Common myeloid progenitor, CD34-positive (primary cell): ENCODE measurements around the gene LY9.

Experiments
- CTCF ChIA-PET: fragments of 350-600 bp; sonication (Branson Sonifier 250); formaldehyde crosslinking; loops from one replicate; lab custom pipeline; 2021; ENCODE audit warnings: antibody characterized with exemption; lab: Charles Lee
- POLR2A ChIA-PET: fragments of 350-600 bp; sonication (Branson Sonifier 250); formaldehyde crosslinking; loops from one replicate; lab custom pipeline; 2021; ENCODE audit warnings: antibody characterized with exemption; lab: Charles Lee
- DNase-seq, 3 donors: peaks; one replicate each; pipeline versions ENCODE4 v3.0.0 to v3.0.0-alpha.2; 2013
- H3K27ac ChIP-seq, 2 experiments: 1 replicate in 1 of 2; 2 replicates in 1 of 2; pipeline ENCODE4 v1.7.0; 2013; ENCODE audit warnings: inconsistent platforms in 2 of 2, low read length in 2 of 2, mild to moderate bottlenecking in 2 of 2, low read depth in 1 of 2, moderate library complexity in 1 of 2; ENCODE audit not compliant: severe bottlenecking in 2 of 2, insufficient read depth in 1 of 2, poor library complexity in 1 of 2
- H3K27me3 ChIP-seq, 5 experiments: replicated peaks in 2 of 5; 1 replicate in 3 of 5; 2 replicates in 2 of 5; pipeline versions ENCODE4 v1.6.1 to v1.7.0; 2013; ENCODE audit warnings: low read length in 4 of 5, mild to moderate bottlenecking in 2 of 5, moderate library complexity in 2 of 5, inconsistent platforms in 1 of 5; ENCODE audit not compliant: insufficient read depth in 5 of 5, control insufficient read depth in 4 of 5
- H3K36me3 ChIP-seq, 4 experiments: 1 replicate in 2 of 4; 2 replicates in 2 of 4; pipeline versions ENCODE4 v1.6.1 to v1.7.0; 2013; ENCODE audit warnings: low read length in 3 of 4, control low read depth in 1 of 4, mild to moderate bottlenecking in 1 of 4; ENCODE audit not compliant: control insufficient read depth in 4 of 4, insufficient read depth in 4 of 4
- H3K4me1 ChIP-seq, 4 experiments: 1 replicate in 3 of 4; 2 replicates in 1 of 4; pipeline versions ENCODE4 v1.6.1 to v1.7.1; 2013; ENCODE audit warnings: low read length in 3 of 4, mild to moderate bottlenecking in 3 of 4, control low read depth in 1 of 4, inconsistent platforms in 1 of 4, moderate library complexity in 1 of 4; ENCODE audit not compliant: control insufficient read depth in 4 of 4, insufficient read depth in 4 of 4; ENCODE audit errors: control extremely low read depth in 1 of 4
- H3K4me3 ChIP-seq, 7 experiments: 1 replicate in 4 of 7; 2 replicates in 3 of 7; pipeline versions ENCODE4 v1.5.1 to v1.7.0; 2013; ENCODE audit warnings: mild to moderate bottlenecking in 7 of 7, low read length in 6 of 7, moderate library complexity in 6 of 7, inconsistent platforms in 2 of 7, low read depth in 2 of 7, control low read depth in 1 of 7; ENCODE audit not compliant: insufficient read depth in 4 of 7, control insufficient read depth in 1 of 7; ENCODE audit errors: extremely low read depth in 1 of 7
- H3K9me3 ChIP-seq, 5 experiments: 1 replicate in 4 of 5; 2 replicates in 1 of 5; pipeline versions ENCODE4 v1.6.1 to v1.7.1; 2013; ENCODE audit warnings: low read length in 4 of 5, mild to moderate bottlenecking in 2 of 5, inconsistent platforms in 1 of 5, low read depth in 1 of 5, moderate library complexity in 1 of 5; ENCODE audit not compliant: control insufficient read depth in 4 of 5, insufficient read depth in 2 of 5; ENCODE audit errors: control extremely low read depth in 1 of 5
- WGBS: methylation state at CpG from one replicate; pipeline ENCODE4 v1.1.5; 2013; ENCODE audit not compliant: insufficient coverage; 5-methylcytosine and 5-hydroxymethylcytosine counted together

The LY9 gene

GRCh38 chr1:160807738-160808137 lies 11.8 kb downstream of the LY9 start:
- H3K27ac ChIP-seq = no peak overlapping the region
- H3K36me3 ChIP-seq = no peaks in the 10 kb centered on the region
- H3K27me3 ChIP-seq = peaks cover 0 to 2% (median 0%) of the 10 kb centered on the region in 5 experiments
- peaks cover 2 to 25% (median 8%) of the 10 kb centered on the region in 5 experiments for H3K9me3 ChIP-seq
- 90% methylated on average over 2 of the region's 2 CpGs for WGBS
- ChIA-PET POLR2A (no interaction called here), CTCF (interaction anchor here (0.8 to 1.3 kb wide), 2 partner anchors 8 to 69 kb away, joined by 4 read pairs; no protein-coding TSS in a partner anchor)
- no peaks in the 10 kb centered on the region for H3K4me1 ChIP-seq
- DNase-seq = no peak
- no peak overlapping the region for H3K4me3 ChIP-seq

DNA sequence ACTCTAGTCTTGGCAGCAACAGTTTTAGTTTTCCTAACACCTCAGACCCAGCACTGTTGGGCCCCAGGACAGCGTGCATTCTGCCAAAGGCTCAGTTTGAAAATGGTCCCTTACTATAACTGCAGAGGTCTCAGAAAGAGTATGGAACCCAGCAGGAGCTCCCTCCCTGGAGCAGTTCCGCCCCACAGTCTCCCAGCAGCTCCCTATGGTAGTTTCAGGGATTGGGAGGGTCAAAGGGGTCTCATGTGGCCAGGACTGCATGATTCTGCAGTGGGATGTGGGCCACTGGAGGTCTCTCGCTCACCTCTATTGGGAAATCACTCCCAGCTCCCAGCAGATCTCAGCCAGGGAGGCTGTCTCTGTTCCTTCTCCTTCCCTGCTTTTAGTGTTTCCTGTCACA lies 12.3 kb downstream of the LY9 start:
- peaks cover 2 to 25% (median 8%) of the 10 kb centered on the region in 5 experiments for H3K9me3 ChIP-seq
- no peaks in the 10 kb centered on the region for H3K4me1 ChIP-seq
- ChIA-PET CTCF (interaction anchor here (0.6 to 1.3 kb wide), 3 partner anchors 8 to 68 kb away, joined by 3 to 4 read pairs (median 4); no protein-coding TSS in a partner anchor), POLR2A (no interaction called here)
- no peak for DNase-seq
- H3K36me3 ChIP-seq = no peaks in the 10 kb centered on the region
- H3K4me3 ChIP-seq = no peak overlapping the region
- 100% methylated on average over 3 of the region's 3 CpGs for WGBS
- H3K27ac ChIP-seq = no peak overlapping the region
- H3K27me3 ChIP-seq = peaks cover 0 to 2% (median 0%) of the 10 kb centered on the region in 5 experiments

DNA sequence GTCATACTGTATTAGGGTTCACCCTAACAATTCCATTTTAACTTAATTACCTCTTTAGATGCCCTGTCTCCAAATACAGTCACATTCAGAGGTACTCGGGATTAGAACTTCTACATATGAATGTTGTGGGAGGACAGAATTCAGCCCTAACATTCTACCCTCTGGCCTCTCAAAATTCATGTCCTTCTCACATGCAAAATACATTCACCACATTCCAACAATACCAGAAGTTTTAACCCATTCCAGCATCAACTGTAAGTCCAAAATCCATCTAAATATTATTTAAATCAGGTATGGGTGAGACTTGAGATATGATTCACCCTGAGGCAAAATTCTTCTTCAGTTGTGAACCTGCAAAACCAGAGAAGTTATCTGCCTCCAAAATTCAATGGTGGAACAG lies 14.5 kb downstream of the LY9 start:
- H3K4me1 ChIP-seq = no peaks in the 10 kb centered on the region
- 100% methylated on average over 1 of the region's 1 CpG for WGBS
- no peak overlapping the region for H3K4me3 ChIP-seq
- no peaks in the 10 kb centered on the region for H3K36me3 ChIP-seq
- peaks cover 0 to 3% (median 0%) of the 10 kb centered on the region in 5 experiments for H3K27me3 ChIP-seq
- ChIA-PET POLR2A (no interaction called here), CTCF (no interaction called here)
- H3K27ac ChIP-seq = no peak overlapping the region
- H3K9me3 ChIP-seq = peaks cover 0 to 21% (median 8%) of the 10 kb centered on the region in 5 experiments
- no peak for DNase-seq

GRCh38 chr1:160811147-160811546 lies 15.2 kb downstream of the LY9 start:
- WGBS = 94% methylated on average over 2 of the region's 2 CpGs

DNA sequence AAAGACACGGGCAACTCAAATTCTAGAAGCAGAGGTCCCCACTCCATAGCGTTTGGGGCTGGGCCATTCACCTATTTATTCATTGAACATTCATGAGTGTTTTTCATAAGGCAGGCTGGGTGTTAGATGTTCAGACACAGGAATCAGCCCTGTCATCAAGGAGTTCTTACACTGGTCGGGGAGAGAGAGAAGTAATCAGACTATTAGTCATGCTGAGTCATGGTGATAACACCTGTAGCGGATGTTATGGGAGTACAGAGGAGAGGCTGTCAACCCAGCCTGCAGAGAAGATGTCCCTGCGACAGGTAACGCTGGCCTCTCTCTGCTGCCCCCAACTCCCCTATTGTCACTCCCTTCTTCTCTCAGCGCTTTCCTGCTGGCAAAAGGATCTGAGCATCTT lies 17.2 kb downstream of the LY9 start:
- no peaks in the 10 kb centered on the region for H3K9me3 ChIP-seq
- H3K27me3 ChIP-seq = peaks cover 0 to 6% (median 0%) of the 10 kb centered on the region in 5 experiments
- H3K4me3 ChIP-seq = no peak overlapping the region
- 97% methylated on average over 5 of the region's 7 CpGs for WGBS
- POLR2A ChIA-PET = no interaction called here
- H3K4me1 ChIP-seq = no peaks in the 10 kb centered on the region
- CTCF ChIA-PET = interaction anchor here (0.6 to 0.9 kb wide), 2 partner anchors 21 to 24 kb away, joined by 3 read pairs; no protein-coding TSS in a partner anchor
- no peaks in the 10 kb centered on the region for H3K36me3 ChIP-seq
- H3K27ac ChIP-seq = no peak overlapping the region
- peak in 2 of 3 donors; percentile 13 to 22 for DNase-seq

More at GRCh38 chr1:160811147-160811546, 15.2 kb downstream of the LY9 start:
- Histone ChIP-seq H3K36me3 (no peaks in the 10 kb centered on the region), H3K9me3 (peaks cover 0 to 16% (median 8%) of the 10 kb centered on the region in 5 experiments), H3K27ac (no peak overlapping the region), H3K27me3 (peaks cover 0 to 3% (median 0%) of the 10 kb centered on the region in 5 experiments), H3K4me3 (no peak overlapping the region), H3K4me1 (no peaks in the 10 kb centered on the region)
- CTCF ChIA-PET = no interaction called here
- DNase-seq = no peak
- POLR2A ChIA-PET = interaction anchor here (1.2 kb wide), 1 partner anchor 96 kb away, joined by 3 read pairs; no protein-coding TSS in a partner anchor

- H3K4me3 ChIP-seq = no peak overlapping the region
- WGBS = 98% methylated on average over 6 of the region's 6 CpGs
- H3K27ac ChIP-seq = no peak overlapping the region
- ChIA-PET POLR2A (no interaction called here), CTCF (interaction anchor here (0.6 to 1.5 kb wide), 3 partner anchors 10 to 63 kb away, joined by 3 to 4 read pairs (median 3); no protein-coding TSS in a partner anchor)
- no peaks in the 10 kb centered on the region for H3K4me1 ChIP-seq
- H3K9me3 ChIP-seq = no peaks in the 10 kb centered on the region
- no peaks in the 10 kb centered on the region for H3K36me3 ChIP-seq
- H3K27me3 ChIP-seq = peaks cover 0 to 6% (median 0%) of the 10 kb centered on the region in 5 experiments
- no peak for DNase-seq
Observed at GRCh38 chr1:160814316-160814715, 18.3 kb downstream of the LY9 start.

DNA sequence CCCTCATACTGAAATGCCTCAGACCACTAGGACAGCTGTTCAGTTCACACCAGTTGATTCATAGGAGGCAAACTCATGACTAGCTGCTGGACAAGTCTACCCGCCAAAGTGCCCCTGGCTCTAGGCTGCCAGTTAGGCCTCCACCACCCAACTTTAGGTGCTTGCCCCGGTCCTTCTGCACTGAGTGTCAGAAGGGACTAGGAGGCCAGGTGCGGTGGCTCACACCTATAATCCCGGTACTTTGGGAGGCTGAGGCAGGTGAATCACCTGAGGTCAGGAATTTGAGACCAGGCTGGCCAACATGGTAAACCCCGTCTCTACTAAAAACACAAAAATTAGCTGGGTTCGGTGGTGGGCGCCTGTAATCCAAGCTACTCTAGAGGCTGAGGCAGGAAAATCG lies 18.9 kb downstream of the LY9 start:
- CTCF ChIA-PET = interaction anchor here (0.9 to 1.5 kb wide), 3 partner anchors 10 to 38 kb away, joined by 3 to 4 read pairs (median 3); no protein-coding TSS in a partner anchor
- H3K27me3 ChIP-seq = peaks cover 0 to 6% (median 0%) of the 10 kb centered on the region in 5 experiments
- POLR2A ChIA-PET = interaction anchor here (0.7 kb wide), 1 partner anchor 19 kb away, joined by 4 read pairs; no protein-coding TSS in a partner anchor
- DNase-seq = no peak
- no peaks in the 10 kb centered on the region for H3K9me3 ChIP-seq
- 93% methylated on average over 6 of the region's 8 CpGs for WGBS
- no peak overlapping the region for H3K4me3 ChIP-seq
- no peak overlapping the region for H3K27ac ChIP-seq
- no peaks in the 10 kb centered on the region for H3K36me3 ChIP-seq
- no peaks in the 10 kb centered on the region for H3K4me1 ChIP-seq
